HG02884 (cell line): ENCODE measurements around the gene JKAMP.

ENCODE experiments used
- ATAC-seq: cut with Tn5 transposase; IDR thresholded peaks from one replicate; pipeline ENCODE4 v1.9.1; 2021; ENCODE audit warnings: mild to moderate bottlenecking, moderate library complexity; ENCODE audit not compliant: unreplicated experiment

JKAMP gene

GRCh38 chr14:59537476-59537875 is 53.2 kb downstream of the JKAMP start:
- ATAC-seq, result no peak

GRCh38 chr14:59538936-59539335 is 54.6 kb downstream of the JKAMP start:
- ATAC-seq, result no peak

- ATAC-seq, result no peak
Observed at GRCh38 chr14:59540852-59541251, 56.5 kb downstream of the JKAMP start.

GRCh38 chr14:59541731-59542130 is 57.4 kb downstream of the JKAMP start:
- ATAC-seq, result no peak

GRCh38 chr14:59543873-59544272 is 59.6 kb downstream of the JKAMP start:
- no peak for ATAC-seq

- ATAC-seq, result no peak
Observed at GRCh38 chr14:59547310-59547709, 63.0 kb downstream of the JKAMP start.
